PC-9 (cell line): ENCODE data around the gene MAN1C1. TPM values are rescaled to one million over a fixed set of nuclear protein-coding genes. Genes with fewer than 3 reads are reported as not detected.
"Not testable (repeated sequence)": the region's sequence is repeated elsewhere in the genome, so short reads cannot be mapped to it uniquely, and the experiment has no call there.

ENCODE experiments used
- BruUV-seq: library from RNA; stranded (reverse); fragments of 400-500 nt; replicated peaks from 2 replicates; lab custom pipeline; 2021; lab: Mats Ljungman, UMichigan
- CTCF ChIA-PET: fragments of 300-600 bp; sonication (Branson Sonifier 250); formaldehyde crosslinking; loops from one replicate; lab custom pipeline; 2022; ENCODE audit warnings: antibody characterized with exemption; lab: Charles Lee
- POLR2A ChIA-PET: fragments of 300-600 bp; sonication (Branson Sonifier 250); formaldehyde crosslinking; loops from one replicate; lab custom pipeline; 2022; ENCODE audit warnings: antibody characterized with exemption; ENCODE audit not compliant: unreplicated experiment; lab: Charles Lee
- DNase-seq, 2 experiments: peaks; one replicate each; pipeline versions ENCODE4 v3.0.0 to v3.0.0-alpha.2; 2015 to 2022; ENCODE audit warnings: mixed read lengths in 1 of 2
- H2AFZ ChIP-seq: fragments of 200-600 bp; sonication (generic); 2 replicates; pipeline ENCODE4 v1.8.1; 2017; ENCODE audit warnings: antibody characterized with exemption
- H3F3A ChIP-seq: fragments of 200-600 bp; sonication (generic); 2 replicates; pipeline ENCODE4 v1.8.1; 2017; ENCODE audit warnings: antibody characterized with exemption, mild to moderate bottlenecking, low read depth; ENCODE audit not compliant: insufficient read depth
- H3K27ac ChIP-seq: fragments of 200-600 bp; sonication (generic); 2 replicates; pipeline ENCODE4 v1.6.1; 2016; ENCODE audit warnings: mixed run types
- H3K27me3 ChIP-seq: fragments of 200-600 bp; sonication (generic); 2 replicates; pipeline ENCODE4 v1.6.1; 2016; ENCODE audit warnings: low read depth, mixed run types; ENCODE audit not compliant: insufficient read depth
- H3K36me3 ChIP-seq: fragments of 200-600 bp; sonication (generic); 2 replicates; pipeline ENCODE4 v1.6.1; 2016; ENCODE audit warnings: low read depth, mixed run types
- H3K4me1 ChIP-seq: fragments of 200-600 bp; sonication (generic); replicated peaks from 2 replicates; pipeline ENCODE4 v1.6.1; 2016; ENCODE audit warnings: mixed run types; ENCODE audit not compliant: insufficient read depth
- H3K4me2 ChIP-seq: fragments of 200-600 bp; sonication (generic); 2 replicates; pipeline ENCODE4 v1.6.1; 2017; ENCODE audit warnings: mixed run types
- H3K4me3 ChIP-seq: fragments of 200-600 bp; sonication (generic); 2 replicates; pipeline ENCODE4 v1.6.1; 2016; ENCODE audit warnings: mixed run types
- H3K79me2 ChIP-seq: fragments of 200-600 bp; sonication (generic); 2 replicates; pipeline ENCODE4 v1.6.1; 2017; ENCODE audit warnings: low read depth, mixed run types
- H3K9me2 ChIP-seq: fragments of 200-600 bp; sonication (generic); 2 replicates; pipeline ENCODE4 v1.8.1; 2017; ENCODE audit warnings: mild to moderate bottlenecking; ENCODE audit not compliant: insufficient read depth
- H3K9me3 ChIP-seq: fragments of 200-600 bp; sonication (generic); 2 replicates; pipeline ENCODE4 v1.8.1; 2016; ENCODE audit warnings: low read depth; ENCODE audit not compliant: insufficient read depth
- H4K20me1 ChIP-seq: fragments of 200-600 bp; sonication (generic); 2 replicates; pipeline ENCODE4 v1.8.1; 2017; ENCODE audit not compliant: insufficient read depth
- EZH2 ChIP-seq: fragments of 200-600 bp; sonication (generic); IDR thresholded peaks from 2 replicates; pipeline ENCODE4 v1.8.0; 2017; ENCODE audit warnings: antibody characterized with exemption, low read depth
- intact Hi-C: fragments of 100-400 bp; cut with micrococcal nuclease; formaldehyde crosslinking; loops from one replicate; pipeline ENCODE4 v1.10.0; 2022; ENCODE audit not compliant: unreplicated experiment
- total RNA-seq: library from RNA; stranded (reverse); gene quantifications from 2 replicates; pipeline ENCODE4 v1.2.3, GENCODE V29; 2021
- TF ChIP-seq, protein P1 (sequence below): fragments of 200-600 bp; sonication (generic); conservative IDR thresholded peaks from 2 replicates; pipeline ENCODE4 v1.6.1; 2017; ENCODE audit warnings: mixed run types, antibody characterized with exemption, mild to moderate bottlenecking, moderate library complexity

The MAN1C1 gene
- total RNA-seq, 1 experiment from 2014 or later = 0.41 TPM

DNA sequence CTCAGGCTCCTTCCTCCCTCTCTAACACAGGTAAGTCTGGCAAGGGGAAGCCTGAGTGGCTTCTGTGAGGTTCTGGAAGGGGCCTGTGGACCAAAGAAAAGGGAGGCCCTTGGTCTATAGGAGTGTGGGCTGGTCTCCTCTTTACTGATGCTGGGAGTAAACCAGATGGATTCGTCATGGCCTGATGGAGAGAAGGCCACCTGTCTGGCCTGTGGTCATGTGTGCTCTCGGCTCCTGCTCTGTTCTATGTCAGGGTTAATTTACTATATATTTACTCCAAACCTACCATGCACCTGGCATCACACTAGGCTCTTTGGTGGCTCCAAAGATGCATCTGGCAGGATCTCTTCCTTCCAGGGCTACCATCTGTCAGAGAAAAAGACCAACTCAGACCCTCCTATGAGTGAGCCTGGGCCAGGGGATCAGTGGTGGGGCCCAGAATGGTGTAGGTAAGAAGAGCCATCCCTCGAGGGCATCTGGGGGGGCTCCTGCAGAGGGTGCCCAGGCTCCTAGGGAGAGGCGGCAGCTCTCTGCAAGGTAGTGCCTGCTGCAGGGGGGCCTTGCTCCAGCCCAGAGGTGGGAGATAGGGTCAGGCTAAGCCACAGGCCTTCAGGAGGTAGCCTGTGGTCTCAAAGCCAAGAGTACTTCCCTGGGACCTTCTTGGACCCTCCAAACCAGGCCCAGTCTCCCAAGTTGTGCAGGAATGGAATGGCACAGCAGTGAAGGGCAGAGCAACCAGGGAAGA, 115.2 kb downstream of the MAN1C1 start:
- H2AFZ ChIP-seq = no peak overlapping the region
- ChIA-PET CTCF (interaction anchor here (0.5 kb wide), 1 partner anchor 675 kb away, joined by 3 read pairs; no protein-coding TSS in a partner anchor), POLR2A (no interaction called here)
- no peaks in the 10 kb centered on the region for H3K9me2 ChIP-seq
- no peak for TF ChIP-seq EZH2
- TF ChIP-seq, protein P1, sequence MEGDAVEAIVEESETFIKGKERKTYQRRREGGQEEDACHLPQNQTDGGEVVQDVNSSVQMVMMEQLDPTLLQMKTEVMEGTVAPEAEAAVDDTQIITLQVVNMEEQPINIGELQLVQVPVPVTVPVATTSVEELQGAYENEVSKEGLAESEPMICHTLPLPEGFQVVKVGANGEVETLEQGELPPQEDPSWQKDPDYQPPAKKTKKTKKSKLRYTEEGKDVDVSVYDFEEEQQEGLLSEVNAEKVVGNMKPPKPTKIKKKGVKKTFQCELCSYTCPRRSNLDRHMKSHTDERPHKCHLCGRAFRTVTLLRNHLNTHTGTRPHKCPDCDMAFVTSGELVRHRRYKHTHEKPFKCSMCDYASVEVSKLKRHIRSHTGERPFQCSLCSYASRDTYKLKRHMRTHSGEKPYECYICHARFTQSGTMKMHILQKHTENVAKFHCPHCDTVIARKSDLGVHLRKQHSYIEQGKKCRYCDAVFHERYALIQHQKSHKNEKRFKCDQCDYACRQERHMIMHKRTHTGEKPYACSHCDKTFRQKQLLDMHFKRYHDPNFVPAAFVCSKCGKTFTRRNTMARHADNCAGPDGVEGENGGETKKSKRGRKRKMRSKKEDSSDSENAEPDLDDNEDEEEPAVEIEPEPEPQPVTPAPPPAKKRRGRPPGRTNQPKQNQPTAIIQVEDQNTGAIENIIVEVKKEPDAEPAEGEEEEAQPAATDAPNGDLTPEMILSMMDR = no peak
- intact Hi-C loops = no loop called here
- H3K27me3 ChIP-seq = no peaks in the 10 kb centered on the region
- H3K79me2 ChIP-seq = no peaks in the 10 kb centered on the region
- H4K20me1 ChIP-seq = no peaks in the 10 kb centered on the region
- no peak overlapping the region for H3K4me3 ChIP-seq
- H3K4me2 ChIP-seq = no peak overlapping the region
- BruUV-seq = no TSS peak
- H3K27ac ChIP-seq = no peak overlapping the region
- H3K4me1 ChIP-seq = no peaks in the 10 kb centered on the region
- no peaks in the 10 kb centered on the region for H3K9me3 ChIP-seq
- no peaks in the 10 kb centered on the region for H3K36me3 ChIP-seq
- no peaks in the 10 kb centered on the region for H3F3A ChIP-seq
- DNase-seq = no peak

DNA sequence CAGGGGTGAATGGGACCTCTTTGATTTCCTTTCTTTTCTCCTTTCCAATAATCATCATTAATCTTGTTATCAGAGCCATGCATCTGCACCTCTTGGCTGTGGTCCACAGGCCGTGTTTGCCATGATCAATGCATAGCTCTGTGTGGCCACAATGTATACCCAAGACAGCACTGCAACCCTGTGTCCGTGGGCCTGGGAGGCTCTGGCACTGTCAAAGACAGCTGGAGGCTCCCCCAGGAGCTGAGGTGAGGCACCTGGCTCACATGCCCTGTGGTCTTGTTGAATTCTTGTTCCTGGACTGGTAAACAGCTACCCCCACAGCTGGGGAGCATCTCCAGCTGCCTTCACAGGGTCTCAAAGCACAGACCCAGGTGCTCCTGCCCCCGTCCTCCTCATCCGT, 116.2 kb downstream of the MAN1C1 start:
- Histone ChIP-seq H3K4me1 (no peaks in the 10 kb centered on the region), H3K27ac (no peak overlapping the region), H3F3A (no peaks in the 10 kb centered on the region), H3K27me3 (no peaks in the 10 kb centered on the region), H4K20me1 (no peaks in the 10 kb centered on the region), H3K4me2 (no peak overlapping the region), H3K4me3 (no peak overlapping the region), H2AFZ (no peak overlapping the region), H3K36me3 (no peaks in the 10 kb centered on the region), H3K79me2 (no peaks in the 10 kb centered on the region), H3K9me2 (no peaks in the 10 kb centered on the region), H3K9me3 (no peaks in the 10 kb centered on the region)
- CTCF ChIA-PET = no interaction called here
- intact Hi-C loops = no loop called here
- TF ChIP-seq EZH2 = no peak
- TF ChIP-seq, protein P1 = no peak
- POLR2A ChIA-PET = no interaction called here
- DNase-seq = no peak
- BruUV-seq = no TSS peak

DNA sequence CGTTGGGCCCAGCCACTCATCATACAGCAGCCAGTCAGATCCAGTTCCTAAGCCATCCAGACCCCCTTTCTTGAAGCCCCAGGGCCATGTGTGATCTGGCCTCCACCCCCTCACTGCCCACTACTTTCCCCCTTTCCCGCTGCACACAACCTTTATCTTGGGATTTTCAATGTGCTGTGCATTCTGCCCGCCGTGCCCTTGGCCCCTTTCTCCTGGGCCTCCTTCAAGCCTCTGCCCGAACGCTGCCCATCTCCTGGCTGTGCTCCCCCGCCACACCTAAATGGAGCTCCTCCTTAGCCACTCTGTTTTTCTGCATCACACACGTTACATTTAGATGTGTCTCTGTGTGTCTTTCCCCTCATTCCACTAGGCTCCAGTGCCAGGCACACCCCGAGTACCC, 116.7 kb downstream of the MAN1C1 start:
- no peaks in the 10 kb centered on the region for H4K20me1 ChIP-seq
- H3K79me2 ChIP-seq = no peaks in the 10 kb centered on the region
- no peak overlapping the region for H3K4me3 ChIP-seq
- no TSS peak for BruUV-seq
- H3K9me3 ChIP-seq = no peaks in the 10 kb centered on the region
- TF ChIP-seq EZH2 = no peak
- TF ChIP-seq, protein P1 = no peak
- H3K27me3 ChIP-seq = no peaks in the 10 kb centered on the region
- ChIA-PET POLR2A (no interaction called here), CTCF (no interaction called here)
- no peak overlapping the region for H3K4me2 ChIP-seq
- H3K27ac ChIP-seq = no peak overlapping the region
- H3K9me2 ChIP-seq = no peaks in the 10 kb centered on the region
- H3F3A ChIP-seq = no peaks in the 10 kb centered on the region
- no peaks in the 10 kb centered on the region for H3K4me1 ChIP-seq
- intact Hi-C loops = no loop called here
- no peaks in the 10 kb centered on the region for H3K36me3 ChIP-seq
- no peak for DNase-seq
- no peak overlapping the region for H2AFZ ChIP-seq

DNA sequence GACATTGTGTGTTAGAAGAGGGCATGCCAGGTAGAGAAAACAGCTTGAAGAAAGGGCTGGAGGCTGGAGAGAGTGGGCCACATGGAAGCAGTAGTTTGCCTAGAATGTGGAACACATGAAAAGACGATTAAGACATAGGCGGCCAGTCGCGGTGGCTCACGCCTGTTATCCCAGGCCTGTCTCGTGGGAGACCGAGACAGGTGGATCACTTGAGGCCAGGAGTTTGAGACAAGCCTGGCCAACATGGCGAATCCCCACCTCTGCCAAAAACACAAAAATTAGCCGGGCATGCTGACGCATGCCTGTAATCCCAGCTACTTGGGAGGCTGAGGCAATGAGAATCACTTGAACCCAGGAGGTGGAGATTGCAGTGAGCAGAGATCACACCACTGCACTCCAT, 118.4 kb downstream of the MAN1C1 start:
- POLR2A ChIA-PET, intact Hi-C loops, H3K4me2 ChIP-seq, BruUV-seq, H3K36me3 ChIP-seq, H4K20me1 ChIP-seq, H3K27ac ChIP-seq, CTCF ChIA-PET, H3K4me1 ChIP-seq, H3K4me3 ChIP-seq, H3K9me3 ChIP-seq, H3K9me2 ChIP-seq, H3K27me3 ChIP-seq, H3F3A ChIP-seq, H2AFZ ChIP-seq, H3K79me2 ChIP-seq, DNase-seq: not testable (repeated sequence)
